DOHH2 (cell line): ENCODE results near the gene FAM228B.
"Not testable (repeated sequence)": the region's sequence is repeated elsewhere in the genome, so short reads cannot be mapped to it uniquely, and the experiment has no call there.

Experiments
- H3F3A ChIP-seq: fragments of 200-600 bp; sonication (generic), shearing (Covaris generic); 2 replicates; pipeline ENCODE4 v1.6.0; 2016; ENCODE audit warnings: antibody characterized with exemption, mild to moderate bottlenecking; ENCODE audit not compliant: control insufficient read depth, insufficient read depth
- H3K27ac ChIP-seq: fragments of 200-600 bp; sonication (generic); 2 replicates; pipeline ENCODE4 v1.5.1; 2014; ENCODE audit warnings: low read depth, mild to moderate bottlenecking, low read length, moderate library complexity
- H3K27me3 ChIP-seq: fragments of 200-600 bp; sonication (generic); 2 replicates; pipeline ENCODE4 v1.6.1; 2014; ENCODE audit warnings: mild to moderate bottlenecking, low read length, mixed read lengths; ENCODE audit not compliant: control insufficient read depth
- H3K36me3 ChIP-seq: fragments of 200-600 bp; sonication (generic); 2 replicates; pipeline ENCODE4 v1.6.1; 2014; ENCODE audit warnings: mild to moderate bottlenecking, low read length, moderate library complexity, mixed read lengths; ENCODE audit not compliant: control insufficient read depth
- H3K4me1 ChIP-seq: fragments of 200-600 bp; sonication (generic); 2 replicates; pipeline ENCODE4 v1.6.1; 2014; ENCODE audit warnings: mild to moderate bottlenecking, low read length, mixed read lengths; ENCODE audit not compliant: control insufficient read depth
- H3K4me2 ChIP-seq: fragments of 200-600 bp; sonication (generic); 2 replicates; pipeline ENCODE4 v1.6.0; 2014; ENCODE audit warnings: mild to moderate bottlenecking, low read length, moderate library complexity
- H3K4me3 ChIP-seq: fragments of 200-600 bp; sonication (generic); 2 replicates; pipeline ENCODE4 v1.5.1; 2014; ENCODE audit warnings: mild to moderate bottlenecking, low read length, mixed read lengths
- H3K79me2 ChIP-seq: fragments of 200-600 bp; sonication (generic); 2 replicates; pipeline ENCODE4 v1.6.1; 2014; ENCODE audit warnings: mild to moderate bottlenecking, low read length, mixed read lengths; ENCODE audit not compliant: control insufficient read depth
- H3K9me2 ChIP-seq: fragments of 200-600 bp; sonication (generic); replicated peaks from 2 replicates; pipeline ENCODE4 v1.6.1; 2014; ENCODE audit warnings: mild to moderate bottlenecking, low read length, mixed read lengths; ENCODE audit not compliant: control insufficient read depth
- H3K9me3 ChIP-seq: fragments of 200-600 bp; sonication (generic); 2 replicates; pipeline ENCODE4 v1.6.1; 2014; ENCODE audit warnings: antibody characterized with exemption, low read length, mixed read lengths; ENCODE audit not compliant: control insufficient read depth, insufficient read depth
- H4K20me1 ChIP-seq: fragments of 200-600 bp; sonication (generic); 2 replicates; pipeline ENCODE4 v1.6.0; 2014; ENCODE audit warnings: low read depth, mild to moderate bottlenecking, antibody characterized with exemption, low read length, moderate library complexity; ENCODE audit not compliant: control insufficient read depth, insufficient read depth
- CTCF ChIP-seq: fragments of 200-600 bp; sonication (generic); IDR thresholded peaks from one replicate; pipeline ENCODE4 v1.5.1; 2014; ENCODE audit warnings: antibody characterized with exemption, mild to moderate bottlenecking, low read depth, low read length; ENCODE audit not compliant: poor library complexity, severe bottlenecking
- EZH2phosphoT487 ChIP-seq: fragments of 200-600 bp; sonication (generic); IDR thresholded peaks from 2 replicates; pipeline ENCODE4 v1.6.1; 2017; ENCODE audit warnings: borderline replicate concordance, mild to moderate bottlenecking, antibody characterized with exemption, low read length, moderate library complexity, mixed read lengths

The FAM228B gene

GRCh38 chr2:24086241-24086640 lies 37.0 kb upstream of the FAM228B start:
- Histone ChIP-seq H3K4me3 (no peak overlapping the region), H3K9me3 (no peaks in the 10 kb centered on the region), H3K9me2 (no peaks in the 10 kb centered on the region), H3K27me3 (no peaks in the 10 kb centered on the region), H3K27ac (no peak overlapping the region), H3K79me2 (no peaks in the 10 kb centered on the region), H3F3A (peaks cover 4% of the 10 kb centered on the region; the same call in 1 of the 2 replicates), H3K4me2 (no peak overlapping the region), H4K20me1 (no peaks in the 10 kb centered on the region), H3K36me3 (peaks cover 4% of the 10 kb centered on the region; the same call in 1 of the 2 replicates), H3K4me1 (peaks cover 16% of the 10 kb centered on the region)
- no peak for TF ChIP-seq CTCF
- TF ChIP-seq EZH2phosphoT487, result no peak

GRCh38 chr2:24087032-24087431 lies 36.2 kb upstream of the FAM228B start:
- no peak overlapping the region for H3K4me3 ChIP-seq
- no peaks in the 10 kb centered on the region for H3K9me3 ChIP-seq
- H3K27me3 ChIP-seq, result no peaks in the 10 kb centered on the region
- peaks cover 4% of the 10 kb centered on the region; the same call in 1 of the 2 replicates for H3K36me3 ChIP-seq
- no peaks in the 10 kb centered on the region for H3K9me2 ChIP-seq
- H4K20me1 ChIP-seq, result no peaks in the 10 kb centered on the region
- no peak overlapping the region for H3K27ac ChIP-seq
- peaks cover 4% of the 10 kb centered on the region; the same call in 1 of the 2 replicates for H3F3A ChIP-seq
- peaks cover 16% of the 10 kb centered on the region for H3K4me1 ChIP-seq
- no peaks in the 10 kb centered on the region for H3K79me2 ChIP-seq
- TF ChIP-seq EZH2phosphoT487 (no peak), CTCF (no peak)
- no peak overlapping the region for H3K4me2 ChIP-seq

GRCh38 chr2:24088821-24089359 lies 34.4 kb upstream of the FAM228B start:
- TF ChIP-seq EZH2phosphoT487, result no peak
- TF ChIP-seq CTCF, result no peak
- no peaks in the 10 kb centered on the region for H3K9me3 ChIP-seq

GRCh38 chr2:24093270-24093669 lies 30.0 kb upstream of the FAM228B start:
- not testable (repeated sequence) for H3K27me3 ChIP-seq, H3K9me2 ChIP-seq, H3K36me3 ChIP-seq, H3K79me2 ChIP-seq, H3K4me1 ChIP-seq, H3K4me2 ChIP-seq, H3F3A ChIP-seq, H4K20me1 ChIP-seq, H3K4me3 ChIP-seq, H3K9me3 ChIP-seq, H3K27ac ChIP-seq

More at GRCh38 chr2:24088821-24089359, 34.4 kb upstream of the FAM228B start:
- no peaks in the 10 kb centered on the region for H3K9me2 ChIP-seq
- H3K4me1 ChIP-seq, result peaks cover 6% of the 10 kb centered on the region
- no peaks in the 10 kb centered on the region for H3K36me3 ChIP-seq
- H4K20me1 ChIP-seq, result no peaks in the 10 kb centered on the region
- peaks cover 4% of the 10 kb centered on the region; the same call in 1 of the 2 replicates for H3F3A ChIP-seq
- no peak overlapping the region for H3K4me2 ChIP-seq
- no peaks in the 10 kb centered on the region for H3K27me3 ChIP-seq
- H3K4me3 ChIP-seq, result no peak overlapping the region
- H3K79me2 ChIP-seq, result no peaks in the 10 kb centered on the region
- H3K27ac ChIP-seq, result no peak overlapping the region

- not testable (repeated sequence) for H3K4me2 ChIP-seq, H3F3A ChIP-seq, H3K36me3 ChIP-seq, H3K4me1 ChIP-seq, H3K9me3 ChIP-seq, H3K27me3 ChIP-seq, H3K27ac ChIP-seq, H3K4me3 ChIP-seq, H3K79me2 ChIP-seq, H3K9me2 ChIP-seq, H4K20me1 ChIP-seq
Observed at GRCh38 chr2:24095171-24095677, 28.0 kb upstream of the FAM228B start.

GRCh38 chr2:24100732-24101131 lies 22.5 kb upstream of the FAM228B start:
- H3K9me2 ChIP-seq, H3K4me2 ChIP-seq, H3K4me3 ChIP-seq, H3K79me2 ChIP-seq, H4K20me1 ChIP-seq, H3K27ac ChIP-seq, H3F3A ChIP-seq, H3K36me3 ChIP-seq, H3K27me3 ChIP-seq, H3K9me3 ChIP-seq: not testable (repeated sequence)
- H3K4me1 ChIP-seq, result peaks cover 22% of the 10 kb centered on the region
